DND-41 (cell line): Measurements from ENCODE around the gene TMPRSS5.

Source experiments
- ATAC-seq: fragments of 200-7000 bp; cut with Tn5 transposase; 3 replicates; pipeline ENCODE4 v1.9.1; 2021; ENCODE audit warnings: low read depth; ENCODE audit not compliant: insufficient read depth
- DNase-seq: peaks from one replicate; pipeline ENCODE4 v3.0.0-alpha.2; 2020
- H2AFZ ChIP-seq: 2 replicates; pipeline ENCODE4 v1.6.0; 2012; ENCODE audit warnings: low read depth, low read length
- H3K27ac ChIP-seq: 2 replicates; pipeline ENCODE4 v1.5.1; 2012; ENCODE audit warnings: low read length, inconsistent platforms
- H3K27me3 ChIP-seq: fragments of 200-600 bp; sonication (generic); 2 replicates; pipeline ENCODE4 v1.6.0; 2012; ENCODE audit warnings: low read length, mild to moderate bottlenecking, inconsistent platforms; ENCODE audit not compliant: insufficient read depth, poor library complexity
- H3K36me3 ChIP-seq: 2 replicates; pipeline ENCODE4 v1.5.1; 2012; ENCODE audit warnings: low read length, inconsistent platforms; ENCODE audit not compliant: insufficient read depth
- H3K4me1 ChIP-seq: 2 replicates; pipeline ENCODE4 v1.5.1; 2012; ENCODE audit warnings: mild to moderate bottlenecking, low read length; ENCODE audit not compliant: insufficient read depth
- H3K4me2 ChIP-seq: 2 replicates; pipeline ENCODE4 v1.6.0; 2012; ENCODE audit warnings: mild to moderate bottlenecking, moderate library complexity, low read length, inconsistent platforms; ENCODE audit not compliant: insufficient read depth
- H3K4me3 ChIP-seq, 2 experiments: fragments of 200-600 bp in 1 of 2; shearing (Covaris generic) in 1 of 2; 2 replicates each; pipeline ENCODE4 v1.5.1; 2012 to 2016; ENCODE audit warnings: inconsistent platforms in 2 of 2, low read length in 2 of 2, mild to moderate bottlenecking in 2 of 2, low read depth in 1 of 2, moderate library complexity in 1 of 2
- H3K79me2 ChIP-seq: 2 replicates; pipeline ENCODE4 v1.6.0; 2012; ENCODE audit warnings: low read length, inconsistent platforms; ENCODE audit not compliant: insufficient read depth
- H3K9ac ChIP-seq: 2 replicates; pipeline ENCODE4 v1.6.0; 2012; ENCODE audit warnings: low read depth, mild to moderate bottlenecking, inconsistent platforms, low read length, moderate library complexity
- H3K9me3 ChIP-seq: 2 replicates; pipeline ENCODE4 v1.5.1; 2012; ENCODE audit warnings: low read length, moderate library complexity, mild to moderate bottlenecking, inconsistent platforms; ENCODE audit not compliant: insufficient read depth, severe bottlenecking
- H4K20me1 ChIP-seq: 2 replicates; pipeline ENCODE4 v1.6.0; 2012; ENCODE audit warnings: low read length; ENCODE audit not compliant: insufficient read depth
- EZH2 ChIP-seq: IDR thresholded peaks from 3 replicates; pipeline ENCODE4 v1.6.1; 2012; ENCODE audit warnings: borderline replicate concordance, low read depth, mild to moderate bottlenecking, moderate library complexity, low read length, inconsistent platforms; ENCODE audit not compliant: severe bottlenecking
- TF ChIP-seq, protein P1 (sequence below): IDR thresholded peaks from 2 replicates; pipeline ENCODE4 v1.5.1; 2012; ENCODE audit warnings: borderline replicate concordance, low read length, moderate library complexity, mild to moderate bottlenecking; ENCODE audit not compliant: poor library complexity, severe bottlenecking; ENCODE audit errors: extremely low read depth

TMPRSS5 gene

DNA sequence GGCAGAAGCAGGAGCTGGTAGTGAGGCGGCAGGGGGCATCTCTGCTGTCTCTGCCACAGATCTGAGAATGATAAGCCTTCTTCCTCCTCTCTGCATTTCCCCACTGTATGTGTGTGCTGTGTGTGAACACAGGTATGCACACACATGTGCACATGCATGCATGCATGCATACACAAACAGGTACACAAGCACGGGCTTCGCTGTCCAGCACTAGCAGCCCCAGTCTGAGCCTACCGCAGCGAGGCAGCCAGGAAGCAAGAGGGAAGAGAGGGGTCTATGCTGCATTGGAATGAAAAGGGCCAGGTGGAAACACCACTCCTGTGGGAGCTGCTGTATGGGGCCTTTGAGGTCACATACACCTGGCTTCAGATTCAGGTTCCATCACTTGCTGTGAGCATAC is 62.4 kb downstream of the TMPRSS5 start:
- DNase-seq (no peak), ATAC-seq (no peak)
- Histone ChIP-seq H2AFZ (no peak overlapping the region), H3K79me2 (no peaks in the 10 kb centered on the region), H3K4me3 (no peak overlapping the region), H4K20me1 (no peaks in the 10 kb centered on the region), H3K4me2 (no peak overlapping the region), H3K27me3 (no peaks in the 10 kb centered on the region), H3K9ac (no peak overlapping the region), H3K36me3 (no peaks in the 10 kb centered on the region), H3K4me1 (no peaks in the 10 kb centered on the region), H3K27ac (no peak overlapping the region), H3K9me3 (no peaks in the 10 kb centered on the region)
- no peak for TF ChIP-seq EZH2
- TF ChIP-seq, protein P1, sequence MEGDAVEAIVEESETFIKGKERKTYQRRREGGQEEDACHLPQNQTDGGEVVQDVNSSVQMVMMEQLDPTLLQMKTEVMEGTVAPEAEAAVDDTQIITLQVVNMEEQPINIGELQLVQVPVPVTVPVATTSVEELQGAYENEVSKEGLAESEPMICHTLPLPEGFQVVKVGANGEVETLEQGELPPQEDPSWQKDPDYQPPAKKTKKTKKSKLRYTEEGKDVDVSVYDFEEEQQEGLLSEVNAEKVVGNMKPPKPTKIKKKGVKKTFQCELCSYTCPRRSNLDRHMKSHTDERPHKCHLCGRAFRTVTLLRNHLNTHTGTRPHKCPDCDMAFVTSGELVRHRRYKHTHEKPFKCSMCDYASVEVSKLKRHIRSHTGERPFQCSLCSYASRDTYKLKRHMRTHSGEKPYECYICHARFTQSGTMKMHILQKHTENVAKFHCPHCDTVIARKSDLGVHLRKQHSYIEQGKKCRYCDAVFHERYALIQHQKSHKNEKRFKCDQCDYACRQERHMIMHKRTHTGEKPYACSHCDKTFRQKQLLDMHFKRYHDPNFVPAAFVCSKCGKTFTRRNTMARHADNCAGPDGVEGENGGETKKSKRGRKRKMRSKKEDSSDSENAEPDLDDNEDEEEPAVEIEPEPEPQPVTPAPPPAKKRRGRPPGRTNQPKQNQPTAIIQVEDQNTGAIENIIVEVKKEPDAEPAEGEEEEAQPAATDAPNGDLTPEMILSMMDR = no peak

DNA sequence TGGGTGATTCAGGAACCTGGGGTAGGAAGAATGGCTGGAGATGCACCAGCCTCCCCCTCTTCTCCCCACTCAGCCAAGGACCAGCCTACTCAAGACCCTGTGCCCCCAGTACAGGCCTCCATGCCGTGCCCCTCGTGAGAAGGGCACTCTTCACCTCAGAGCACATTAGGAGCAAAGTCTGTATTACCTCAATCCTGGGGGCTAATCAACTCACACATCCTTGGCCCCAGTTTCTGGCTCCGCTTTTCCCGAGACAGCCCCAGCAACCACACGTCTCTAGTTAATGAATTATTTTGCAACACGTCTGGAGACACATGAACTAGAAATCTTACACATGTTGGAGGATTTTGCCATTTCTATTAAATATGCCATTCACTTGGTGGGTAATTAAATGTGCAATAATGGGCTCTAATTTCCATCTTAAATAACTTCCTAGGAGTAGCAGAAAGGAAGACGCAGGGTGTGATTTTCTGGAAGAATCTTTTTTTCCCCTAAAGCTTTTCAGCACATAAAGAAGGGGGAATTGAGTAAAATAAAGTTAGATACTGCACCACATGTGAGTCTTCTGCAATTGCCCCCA is 63.0 kb downstream of the TMPRSS5 start:
- no peaks in the 10 kb centered on the region for H3K9me3 ChIP-seq
- DNase-seq (no peak), ATAC-seq (no peak)
- no peaks in the 10 kb centered on the region for H3K4me1 ChIP-seq
- H3K27ac ChIP-seq = no peak overlapping the region
- H3K36me3 ChIP-seq = no peaks in the 10 kb centered on the region
- H3K4me2 ChIP-seq = no peak overlapping the region
- no peaks in the 10 kb centered on the region for H3K27me3 ChIP-seq
- H4K20me1 ChIP-seq = no peaks in the 10 kb centered on the region
- TF ChIP-seq EZH2 = no peak
- TF ChIP-seq, protein P1 = no peak
- no peak overlapping the region for H3K9ac ChIP-seq
- no peak overlapping the region for H3K4me3 ChIP-seq
- H3K79me2 ChIP-seq = no peaks in the 10 kb centered on the region
- H2AFZ ChIP-seq = no peak overlapping the region

DNA sequence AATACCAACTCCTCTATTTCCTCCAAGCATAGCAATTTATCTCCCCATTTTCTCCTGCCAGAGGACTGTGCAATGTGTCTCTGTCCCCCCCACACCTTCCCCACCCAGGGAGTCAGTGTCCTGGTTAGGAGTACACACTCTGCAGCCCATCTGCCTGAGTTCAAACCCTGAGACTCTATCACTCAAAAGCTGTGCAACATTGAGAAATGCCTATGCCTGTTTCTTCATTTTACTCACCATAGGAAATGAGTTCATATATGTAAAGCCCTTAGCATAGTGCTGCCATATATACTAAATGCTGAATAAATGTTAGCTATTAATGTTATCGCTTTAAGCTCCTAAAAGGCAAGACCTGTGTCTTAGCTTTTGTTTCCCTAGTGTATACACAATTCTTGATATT is 64.0 kb downstream of the TMPRSS5 start:
- no peaks in the 10 kb centered on the region for H3K27me3 ChIP-seq
- no peak overlapping the region for H3K9ac ChIP-seq
- H3K4me1 ChIP-seq = no peaks in the 10 kb centered on the region
- H4K20me1 ChIP-seq = no peaks in the 10 kb centered on the region
- no peak for DNase-seq
- no peak overlapping the region for H3K4me2 ChIP-seq
- no peak for TF ChIP-seq EZH2
- TF ChIP-seq, protein P1 = no peak
- H3K79me2 ChIP-seq = no peaks in the 10 kb centered on the region
- ATAC-seq = no peak
- H3K36me3 ChIP-seq = no peaks in the 10 kb centered on the region
- no peak overlapping the region for H2AFZ ChIP-seq
- no peak overlapping the region for H3K27ac ChIP-seq
- H3K9me3 ChIP-seq = no peaks in the 10 kb centered on the region
- H3K4me3 ChIP-seq = no peak overlapping the region

DNA sequence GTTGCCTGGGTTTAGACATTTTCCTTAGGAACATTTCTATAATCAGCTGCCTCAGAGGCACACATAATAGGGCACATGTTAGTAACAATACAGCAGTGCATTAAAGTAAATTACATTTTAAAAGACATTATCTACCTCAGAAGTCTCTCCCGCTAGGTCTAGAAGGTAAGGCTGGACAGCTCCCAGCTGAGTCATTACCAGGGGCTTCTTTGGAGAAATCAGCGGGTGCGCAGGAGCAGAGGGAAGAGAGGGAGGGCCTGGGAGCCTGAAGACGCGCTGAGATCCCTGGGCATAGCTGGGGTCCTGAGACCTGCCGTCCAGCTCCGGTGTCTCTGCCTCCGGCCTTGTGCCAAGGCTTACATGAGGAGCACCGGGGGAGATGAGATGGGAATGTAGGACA is 67.7 kb downstream of the TMPRSS5 start:
- ATAC-seq (no peak), DNase-seq (no peak)
- Histone ChIP-seq H3K27me3 (peaks cover 3% of the 10 kb centered on the region), H3K9ac (no peak overlapping the region), H4K20me1 (no peaks in the 10 kb centered on the region), H3K27ac (no peak overlapping the region), H3K79me2 (no peaks in the 10 kb centered on the region), H2AFZ (no peak overlapping the region), H3K9me3 (no peaks in the 10 kb centered on the region), H3K4me3 (no peak overlapping the region), H3K4me2 (no peak overlapping the region), H3K4me1 (no peaks in the 10 kb centered on the region), H3K36me3 (no peaks in the 10 kb centered on the region)
- TF ChIP-seq EZH2 = no peak
- TF ChIP-seq, protein P1 = no peak
